Measurements from ENCODE around the gene GLA. TPM values are rescaled to one million over a fixed set of nuclear protein-coding genes. Genes with fewer than 3 reads are reported as not detected.

GLA gene
- total RNA-seq, 1 experiment from 2014 or later = 41.9 TPM

DNA sequence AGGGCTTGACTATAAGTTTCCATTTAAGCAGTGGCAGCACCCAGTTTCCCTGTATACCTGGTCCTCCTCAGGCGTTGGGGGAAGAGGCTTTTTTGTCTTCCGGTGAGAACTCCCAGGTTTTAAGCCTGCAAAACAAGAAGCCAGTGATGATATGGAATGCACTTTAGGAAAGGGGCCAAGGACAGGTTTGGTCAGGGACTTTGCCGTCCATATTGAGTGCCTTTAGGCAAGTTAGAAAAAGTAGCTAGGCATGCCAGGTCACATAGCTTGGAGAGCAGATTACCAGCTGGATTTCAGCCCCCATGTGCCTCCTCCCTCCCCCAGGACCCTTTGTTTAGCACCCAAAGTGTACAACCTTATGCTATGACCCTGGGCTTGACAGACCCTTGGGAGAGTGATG lies 45.6 kb downstream of the GLA start:
- peaks cover 0 to 4% (median 0%) of the 10 kb centered on the region in 3 experiments; a peak in 2 of 7 replicates for H3K36me3 Mint-ChIP-seq (ENCODE audit: insufficient read depth in 1 of 3, low read depth in 3 of 3)
- H3K9ac ChIP-seq (ENCODE audit: extremely low read depth, insufficient read length, low read length) = no peak overlapping the region

More for the DNA sequence above, 45.6 kb downstream of the GLA start:
- no peaks in the 10 kb centered on the region for H3K79me2 ChIP-seq (ENCODE audit: insufficient read depth, low read length)
- no peak for TF ChIP-seq CTCF (conservative IDR thresholded peaks at IDR 0.05)
- no peak overlapping the region for H3K4me2 ChIP-seq (ENCODE audit: insufficient read depth, insufficient read length, low read length)
- H3T11ph ChIP-seq (ENCODE audit: low read length) = no peak overlapping the region
- Mint-ChIP-seq H3K4me3 (no peak overlapping the region), H3K4me1 (no peaks in the 10 kb centered on the region), H3K27ac (no peak overlapping the region), H3K27me3 (ENCODE audit: low read depth) (peaks cover 5% of the 10 kb centered on the region; the same call in 1 of the 2 replicates), H3K9me3 (peaks cover 67 to 77% of the 10 kb centered on the region in 2 experiments)
- H3K4ac ChIP-seq (ENCODE audit: low read depth, low read length) = no peak overlapping the region
- H2AK5ac ChIP-seq (ENCODE audit: insufficient read length, low read length) = no peak overlapping the region
- H2BK12ac ChIP-seq (ENCODE audit: insufficient read length, low read depth, low read length) = no peak overlapping the region
- H3K27ac ChIP-seq (ENCODE audit: insufficient read length, low read depth, low read length) = no peak overlapping the region
- no peaks in the 10 kb centered on the region for H4K20me1 ChIP-seq (ENCODE audit: control insufficient read depth, insufficient read depth, insufficient read length)
- no peak overlapping the region for H3K23ac ChIP-seq (ENCODE audit: insufficient read length, low read depth, low read length)
- no peaks in the 10 kb centered on the region; the same call in 1 of the 2 replicates for H3K4me1 ChIP-seq (ENCODE audit: insufficient read depth, low read length)
- H3K27me3 ChIP-seq (ENCODE audit: insufficient read depth, low read length) = no peaks in the 10 kb centered on the region
- H2BK15ac ChIP-seq (ENCODE audit: low read depth, low read length) = no peak overlapping the region
- no peak overlapping the region for H3K56ac ChIP-seq (ENCODE audit: insufficient read length, low read depth, low read length)
- H2BK20ac ChIP-seq (ENCODE audit: low read depth, low read length, poor library complexity, severe bottlenecking) = no peak overlapping the region
- no peak overlapping the region for H4K8ac ChIP-seq (replicated peaks; ENCODE audit: insufficient read length, low read depth, low read length)
- H2BK120ac ChIP-seq (ENCODE audit: low read depth, low read length, poor library complexity, severe bottlenecking) = no peak overlapping the region
- H3K79me1 ChIP-seq (ENCODE audit: insufficient read depth, low read depth, low read length, poor library complexity, severe bottlenecking) = no peaks in the 10 kb centered on the region
- H3K18ac ChIP-seq (ENCODE audit: insufficient read length, low read depth, low read length) = no peak overlapping the region
- H4K91ac ChIP-seq (ENCODE audit: insufficient read length, low read depth, low read length) = no peak overlapping the region
- H4K5ac ChIP-seq (ENCODE audit: insufficient read length, low read depth, low read length) = no peak overlapping the region
- no peak overlapping the region for H2AFZ ChIP-seq (ENCODE audit: low read length)
- H3K9me3 ChIP-seq (ENCODE audit: control insufficient read depth, low read depth, low read length) = peaks cover 58% of the 10 kb centered on the region
- H3K14ac ChIP-seq (ENCODE audit: insufficient read depth, low read length) = no peak overlapping the region
- DNase-seq = no peak
- H3K23me2 ChIP-seq (ENCODE audit: insufficient read length, low read depth, low read length, poor library complexity, severe bottlenecking) = no peaks in the 10 kb centered on the region
- no CpG with 5 or more reads among the region's 3 CpGs for WGBS (ENCODE audit: extremely low coverage, insufficient read length, low lambda C conversion rate)
- no peak overlapping the region for H2BK5ac ChIP-seq (ENCODE audit: insufficient read length, low read length)

All from H9 (cell line).